MM.1S (cell line): ENCODE measurements around the gene PARPBP.

Experiments
- CTCF ChIP-seq: fragments of 300-600 bp; sonication (generic); IDR thresholded peaks from 2 replicates; pipeline ENCODE4 v1.5.1; 2016; ENCODE audit warnings: antibody characterized with exemption, low read length, mixed read lengths
- EZH2 ChIP-seq: fragments of 300-600 bp; sonication (generic); optimal IDR thresholded peaks from 2 replicates; pipeline ENCODE3; 2017; ENCODE audit warnings: low read depth, mild to moderate bottlenecking, antibody characterized with exemption, low read length, mixed read lengths
- EZH2phosphoT487 ChIP-seq: fragments of 300-600 bp; sonication (generic); IDR thresholded peaks from 2 replicates; pipeline ENCODE4 v1.6.1; 2018; ENCODE audit warnings: antibody characterized with exemption, low read length

DNA sequence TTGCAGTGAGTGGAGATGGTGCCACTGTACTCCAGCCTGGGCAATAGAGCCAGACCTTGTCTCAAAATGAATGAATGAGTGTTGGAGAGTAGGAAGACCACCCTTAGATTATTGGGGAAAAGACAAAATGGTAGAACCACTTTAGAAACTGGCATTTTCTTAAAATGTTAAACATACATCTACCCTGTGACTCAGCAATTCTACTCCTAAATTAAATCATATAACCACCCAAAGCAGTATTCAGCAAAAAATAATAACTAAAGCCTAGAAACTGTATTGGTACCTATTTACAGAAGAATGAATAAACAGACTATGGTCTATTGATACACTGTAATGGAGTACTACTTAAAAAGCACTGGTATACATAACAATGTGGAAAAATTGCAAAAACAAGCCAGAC, 9.2 kb upstream of the PARPBP start:
- TF ChIP-seq EZH2phosphoT487 = no peak
- TF ChIP-seq CTCF = no peak
- no peak for TF ChIP-seq EZH2
